Measurements from ENCODE around the gene MRPL34.
A peak's percentile ranks its signal among the peaks of the same experiment; 100 is the strongest.
"Not testable (repeated sequence)": the region's sequence is repeated elsewhere in the genome, so short reads cannot be mapped to it uniquely, and the experiment has no call there.

The MRPL34 gene

DNA sequence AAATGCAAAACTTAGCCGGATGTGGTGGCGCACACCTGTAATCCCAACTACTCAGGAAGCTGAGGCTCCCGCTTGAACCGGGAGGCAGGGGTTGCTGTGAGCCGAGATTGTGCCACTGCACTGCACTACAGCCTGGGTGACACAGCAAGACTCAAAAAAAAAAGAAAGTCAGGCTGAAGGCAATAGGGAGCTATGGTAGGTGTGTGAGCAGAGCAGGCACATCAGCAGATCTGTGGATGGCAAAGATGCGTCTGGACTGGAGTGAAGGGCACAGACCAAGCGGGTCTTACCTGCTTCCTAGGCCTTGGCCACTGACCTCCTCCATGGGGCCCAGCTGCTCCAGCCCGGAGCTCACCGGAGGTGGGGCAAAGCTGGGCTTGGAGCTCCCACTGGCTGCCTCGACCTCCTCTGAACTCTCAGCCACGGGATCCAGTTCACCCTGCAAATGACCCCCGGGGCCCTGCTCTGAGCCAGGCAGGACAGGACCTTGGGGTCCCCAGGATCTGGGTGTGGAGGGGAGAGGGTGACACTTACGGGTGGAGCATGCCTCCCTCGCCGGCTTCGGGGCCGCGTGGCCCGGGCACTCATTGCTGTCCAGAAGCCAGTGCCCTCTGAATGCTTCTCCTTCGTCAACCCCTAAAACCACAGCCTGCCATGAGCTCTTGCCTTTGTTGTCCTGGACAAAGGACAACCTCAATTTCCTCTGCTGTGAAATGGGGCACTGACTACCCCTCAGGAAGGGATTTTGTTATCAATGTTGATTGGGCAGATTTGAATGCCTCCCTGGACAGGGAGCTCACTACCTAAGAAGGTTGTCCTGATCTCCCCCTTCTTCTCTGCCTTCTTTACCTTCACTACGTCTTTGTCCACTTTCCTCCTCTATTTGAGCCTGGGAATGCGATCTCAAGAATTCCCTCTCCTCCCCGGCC is 41.7 kb upstream of the MRPL34 start:
- DNase-seq (ENCODE audit: low read depth), result no peak
- TF ChIP-seq, protein P1, sequence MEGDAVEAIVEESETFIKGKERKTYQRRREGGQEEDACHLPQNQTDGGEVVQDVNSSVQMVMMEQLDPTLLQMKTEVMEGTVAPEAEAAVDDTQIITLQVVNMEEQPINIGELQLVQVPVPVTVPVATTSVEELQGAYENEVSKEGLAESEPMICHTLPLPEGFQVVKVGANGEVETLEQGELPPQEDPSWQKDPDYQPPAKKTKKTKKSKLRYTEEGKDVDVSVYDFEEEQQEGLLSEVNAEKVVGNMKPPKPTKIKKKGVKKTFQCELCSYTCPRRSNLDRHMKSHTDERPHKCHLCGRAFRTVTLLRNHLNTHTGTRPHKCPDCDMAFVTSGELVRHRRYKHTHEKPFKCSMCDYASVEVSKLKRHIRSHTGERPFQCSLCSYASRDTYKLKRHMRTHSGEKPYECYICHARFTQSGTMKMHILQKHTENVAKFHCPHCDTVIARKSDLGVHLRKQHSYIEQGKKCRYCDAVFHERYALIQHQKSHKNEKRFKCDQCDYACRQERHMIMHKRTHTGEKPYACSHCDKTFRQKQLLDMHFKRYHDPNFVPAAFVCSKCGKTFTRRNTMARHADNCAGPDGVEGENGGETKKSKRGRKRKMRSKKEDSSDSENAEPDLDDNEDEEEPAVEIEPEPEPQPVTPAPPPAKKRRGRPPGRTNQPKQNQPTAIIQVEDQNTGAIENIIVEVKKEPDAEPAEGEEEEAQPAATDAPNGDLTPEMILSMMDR (conservative IDR thresholded peaks at IDR 0.05; ENCODE audit: low read length), result no peak
- no peak overlapping the region for H3K4me3 ChIP-seq (ENCODE audit: low read length)

- no peak for DNase-seq (ENCODE audit: low read depth)
- no peak within 1 kb of the TSS for H3K4me3 ChIP-seq (ENCODE audit: low read length)
- TF ChIP-seq, protein P1 (conservative IDR thresholded peaks at IDR 0.05; ENCODE audit: low read length), result no peak
Measured at GRCh38 chr19:17264641-17264979, 41.1 kb upstream of the MRPL34 start, which contains the start of gene USHBP1. Gene USHBP1 (minus strand): TSS chr19:17264745. CDS start chr19:17264299, 446 bp downstream.

DNA sequence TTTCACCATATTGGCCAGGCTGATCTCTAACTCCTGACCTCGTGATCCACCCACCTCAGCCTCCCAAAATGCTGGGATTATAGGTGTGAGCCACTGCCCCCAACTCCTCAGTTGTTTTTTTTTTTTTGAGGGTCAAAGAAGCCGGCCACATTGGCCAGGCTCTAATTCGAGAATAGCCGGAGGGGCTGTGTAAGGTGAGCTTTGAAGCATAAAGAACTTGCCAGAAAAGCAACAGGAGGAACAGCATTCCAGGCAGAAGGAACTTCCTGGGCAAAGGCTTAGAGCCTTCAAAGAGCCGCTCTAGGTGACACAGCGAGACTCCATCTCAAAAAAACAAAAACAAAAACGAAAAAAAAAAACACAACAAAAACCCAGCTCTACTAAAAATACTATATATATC is 39.6 kb upstream of the MRPL34 start:
- no peak overlapping the region for H3K4me3 ChIP-seq (ENCODE audit: low read length)
- TF ChIP-seq, protein P1 (conservative IDR thresholded peaks at IDR 0.05; ENCODE audit: low read length), result no peak
- no peak for DNase-seq (ENCODE audit: low read depth)

DNA sequence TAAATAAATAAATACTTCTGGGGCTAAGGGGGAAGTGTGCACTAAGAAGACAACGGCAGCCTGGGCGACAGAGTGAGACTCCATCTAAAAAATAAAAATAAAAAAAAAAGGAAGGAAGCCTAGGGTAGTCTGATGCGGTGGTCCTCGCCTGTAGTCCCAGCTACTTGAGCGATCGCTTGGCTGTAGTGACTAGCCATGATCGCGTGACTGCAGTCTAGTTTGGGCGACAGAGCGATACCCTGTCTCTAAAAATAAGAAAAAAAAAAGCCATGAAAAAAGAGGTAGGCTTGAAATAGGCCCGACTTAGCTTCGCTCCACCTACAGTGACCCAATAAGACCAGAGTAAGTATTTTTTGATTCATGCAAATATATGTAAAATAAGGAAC is 39.1 kb upstream of the MRPL34 start:
- DNase-seq (ENCODE audit: low read depth), result no peak
- TF ChIP-seq, protein P1 (conservative IDR thresholded peaks at IDR 0.05; ENCODE audit: low read length), result no peak
- H3K4me3 ChIP-seq (ENCODE audit: low read length), result no peak overlapping the region

- TF ChIP-seq, protein P1 (conservative IDR thresholded peaks at IDR 0.05; ENCODE audit: low read length), result no peak
- peak; percentile 100 for DNase-seq (ENCODE audit: low read depth)
- H3K4me3 ChIP-seq (ENCODE audit: low read length), result peak within 1 kb of the TSS; percentile 98
Measured at GRCh38 chr19:17266975-17267788, 38.5 kb upstream of the MRPL34 start, which contains the start of gene BABAM1. Gene BABAM1 (plus strand): TSS chr19:17267443. CDS start chr19:17268807, 1,364 bp downstream.

- TF ChIP-seq, protein P1 (conservative IDR thresholded peaks at IDR 0.05; ENCODE audit: low read length), result no peak
- no peak for DNase-seq (ENCODE audit: low read depth)
- no peak overlapping the region for H3K4me3 ChIP-seq (ENCODE audit: low read length)
Measured at GRCh38 chr19:17268754-17269153, 36.9 kb upstream of the MRPL34 start.

GRCh38 chr19:17274892-17275291 is 30.8 kb upstream of the MRPL34 start:
- DNase-seq (ENCODE audit: low read depth); H3K4me3 ChIP-seq (ENCODE audit: low read length): not testable (repeated sequence)
